ENCODE measurements around the gene TTC13.

TTC13 gene

DNA sequence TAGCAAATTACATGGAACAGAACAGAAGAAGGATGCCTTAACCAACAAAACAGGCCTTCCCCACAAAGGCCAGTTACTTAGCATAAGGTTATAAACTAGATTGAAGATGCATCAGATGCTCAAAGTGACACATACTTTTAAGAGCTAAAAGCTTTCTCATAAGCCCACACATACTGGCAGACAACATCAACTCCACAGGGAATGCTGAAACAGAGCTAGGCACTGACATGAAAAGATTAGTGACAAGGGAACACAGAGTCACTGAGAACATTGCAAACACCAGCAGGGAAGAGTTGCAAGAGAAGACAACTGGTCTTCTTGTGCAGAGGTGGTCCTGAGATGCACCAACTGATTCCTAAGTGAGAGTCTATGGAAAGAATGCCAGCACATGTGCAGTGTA lies 6.9 kb downstream of the TTC13 start:
- H3K4me3 ChIP-seq (ENCODE audit: low read length) = no peak overlapping the region
- TF ChIP-seq, protein P1, sequence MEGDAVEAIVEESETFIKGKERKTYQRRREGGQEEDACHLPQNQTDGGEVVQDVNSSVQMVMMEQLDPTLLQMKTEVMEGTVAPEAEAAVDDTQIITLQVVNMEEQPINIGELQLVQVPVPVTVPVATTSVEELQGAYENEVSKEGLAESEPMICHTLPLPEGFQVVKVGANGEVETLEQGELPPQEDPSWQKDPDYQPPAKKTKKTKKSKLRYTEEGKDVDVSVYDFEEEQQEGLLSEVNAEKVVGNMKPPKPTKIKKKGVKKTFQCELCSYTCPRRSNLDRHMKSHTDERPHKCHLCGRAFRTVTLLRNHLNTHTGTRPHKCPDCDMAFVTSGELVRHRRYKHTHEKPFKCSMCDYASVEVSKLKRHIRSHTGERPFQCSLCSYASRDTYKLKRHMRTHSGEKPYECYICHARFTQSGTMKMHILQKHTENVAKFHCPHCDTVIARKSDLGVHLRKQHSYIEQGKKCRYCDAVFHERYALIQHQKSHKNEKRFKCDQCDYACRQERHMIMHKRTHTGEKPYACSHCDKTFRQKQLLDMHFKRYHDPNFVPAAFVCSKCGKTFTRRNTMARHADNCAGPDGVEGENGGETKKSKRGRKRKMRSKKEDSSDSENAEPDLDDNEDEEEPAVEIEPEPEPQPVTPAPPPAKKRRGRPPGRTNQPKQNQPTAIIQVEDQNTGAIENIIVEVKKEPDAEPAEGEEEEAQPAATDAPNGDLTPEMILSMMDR (conservative IDR thresholded peaks at IDR 0.05; ENCODE audit: low read length) = no peak
- no peak for DNase-seq (ENCODE audit: low read depth)

- peak; percentile 6 for DNase-seq (ENCODE audit: low read depth)
- TF ChIP-seq, protein P1 (conservative IDR thresholded peaks at IDR 0.05; ENCODE audit: low read length) = no peak
Observed at GRCh38 chr1:230970432-230970831, 8.2 kb downstream of the TTC13 start.

GRCh38 chr1:230966358-230966873 lies 12.2 kb downstream of the TTC13 start:
- H3K4me3 ChIP-seq (ENCODE audit: low read length) = no peak overlapping the region
- no peak for DNase-seq (ENCODE audit: low read depth)
- TF ChIP-seq, protein P1 (conservative IDR thresholded peaks at IDR 0.05; ENCODE audit: low read length) = no peak

More at GRCh38 chr1:230970432-230970831, 8.2 kb downstream of the TTC13 start:
- no peak overlapping the region for H3K4me3 ChIP-seq (ENCODE audit: low read length)

GRCh38 chr1:230965535-230965934 lies 13.1 kb downstream of the TTC13 start:
- TF ChIP-seq, protein P1 (conservative IDR thresholded peaks at IDR 0.05; ENCODE audit: low read length) = no peak
- H3K4me3 ChIP-seq (ENCODE audit: low read length) = no peak overlapping the region
- no peak for DNase-seq (ENCODE audit: low read depth)

DNA sequence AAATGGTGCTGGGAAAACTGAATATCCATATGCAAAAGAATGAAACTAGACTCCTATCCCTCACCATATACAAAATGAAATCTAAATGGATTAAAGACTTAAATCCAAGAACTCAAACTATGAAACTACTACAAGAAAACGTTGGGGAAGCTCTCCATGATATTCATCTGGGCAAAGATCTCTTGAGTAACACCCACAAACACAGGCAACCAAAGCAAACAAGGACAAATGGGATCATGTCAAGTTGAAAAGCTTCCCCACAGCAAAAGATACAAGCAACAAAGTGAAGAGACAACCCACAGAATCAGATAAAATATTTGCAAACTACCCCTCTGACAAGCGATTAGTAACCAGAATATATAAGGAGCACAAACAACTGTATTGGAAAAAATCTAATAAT lies 13.8 kb downstream of the TTC13 start:
- DNase-seq (ENCODE audit: low read depth) = no peak
- no peak overlapping the region for H3K4me3 ChIP-seq (ENCODE audit: low read length)
- TF ChIP-seq, protein P1 (conservative IDR thresholded peaks at IDR 0.05; ENCODE audit: low read length) = no peak

- no peak for DNase-seq (ENCODE audit: low read depth)
- TF ChIP-seq, protein P1 (conservative IDR thresholded peaks at IDR 0.05; ENCODE audit: low read length) = no peak
- no peak overlapping the region for H3K4me3 ChIP-seq (ENCODE audit: low read length)
Observed at GRCh38 chr1:230958370-230958769, 20.3 kb downstream of the TTC13 start.

DNA sequence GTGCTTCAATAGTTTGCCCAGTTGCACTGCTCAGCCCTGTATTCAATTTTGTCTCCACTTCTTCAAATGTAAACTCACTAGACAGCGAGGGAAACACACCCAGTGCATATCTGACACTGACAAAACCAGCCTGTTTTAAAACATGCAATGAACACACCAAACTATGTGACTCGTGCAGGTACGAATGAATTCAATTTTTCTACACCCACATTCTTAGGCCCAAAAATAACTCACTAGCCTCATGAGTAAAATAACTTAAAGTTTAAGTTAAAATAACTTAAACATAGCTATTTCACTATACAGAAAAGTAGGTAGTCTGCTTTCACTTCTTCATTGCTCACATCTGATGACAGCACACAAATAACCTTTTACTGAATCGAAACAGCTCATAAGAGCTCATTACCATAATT lies 21.1 kb downstream of the TTC13 start:
- H3K4me3 ChIP-seq (ENCODE audit: low read length) = no peak overlapping the region
- TF ChIP-seq, protein P1 (conservative IDR thresholded peaks at IDR 0.05; ENCODE audit: low read length) = no peak

More for the DNA sequence above, 21.1 kb downstream of the TTC13 start:
- DNase-seq (ENCODE audit: low read depth) = no peak
